HepG2 (cell line): ENCODE measurements around the gene TMEM154.

Experiments used
- ETV6 ChIP-seq: sonication (generic); formaldehyde crosslinking; conservative IDR thresholded peaks from 2 replicates; pipeline ENCODE4 v1.4.0; 2020; ENCODE audit warnings: missing genetic modification reagents
- HNRNPH1 ChIP-seq: fragments of 200-400 bp; formaldehyde crosslinking; optimal IDR thresholded peaks from 2 replicates; pipeline ENCODE3; 2017; ENCODE audit warnings: mild to moderate bottlenecking, low read depth, low read length
- JUND ChIP-seq: sonication (generic); formaldehyde crosslinking; IDR thresholded peaks from 2 replicates; pipeline ENCODE4 v1.8.0; 2022; ENCODE audit warnings: mild to moderate bottlenecking, missing genetic modification reagents
- KDM5A ChIP-seq: fragments of 200-600 bp; sonication (generic); IDR thresholded peaks from 2 replicates; pipeline ENCODE4 v1.7.0; 2018; ENCODE audit warnings: antibody characterized with exemption, mild to moderate bottlenecking, low read length, borderline replicate concordance
- MAX ChIP-seq: IDR thresholded peaks from 2 replicates; pipeline ENCODE4 v1.6.1; 2012; ENCODE audit warnings: inconsistent platforms
- PAXIP1 ChIP-seq: sonication (generic); formaldehyde crosslinking; conservative IDR thresholded peaks from 2 replicates; pipeline ENCODE4 v1.4.0; 2020; ENCODE audit warnings: mild to moderate bottlenecking, missing genetic modification reagents, moderate library complexity
- POLR2AphosphoS5 ChIP-seq: IDR thresholded peaks from 2 replicates; pipeline ENCODE4 v1.6.1; 2012; ENCODE audit warnings: low read depth, low read length
- SMAD3 ChIP-seq: sonication (generic); formaldehyde crosslinking; IDR thresholded peaks from 2 replicates; pipeline ENCODE4 v1.4.0; 2020; ENCODE audit warnings: missing genetic modification reagents
- ZNF264 ChIP-seq: sonication (generic); formaldehyde crosslinking; IDR thresholded peaks from 2 replicates; pipeline ENCODE4 v1.4.0; 2020; ENCODE audit warnings: missing genetic modification reagents
- TF ChIP-seq, protein P1 (sequence below): sonication (generic); formaldehyde crosslinking; conservative IDR thresholded peaks from 2 replicates; pipeline ENCODE4 v1.4.0; 2020; ENCODE audit warnings: missing genetic modification reagents
- TF ChIP-seq, protein P2 (sequence below): sonication (generic); formaldehyde crosslinking; IDR thresholded peaks from 2 replicates; pipeline ENCODE4 v1.4.0; 2020; ENCODE audit warnings: missing genetic modification reagents
- TF ChIP-seq, protein P3 (sequence below): sonication (generic); formaldehyde crosslinking; IDR thresholded peaks from 2 replicates; pipeline ENCODE4 v1.8.0; 2022; ENCODE audit warnings: mild to moderate bottlenecking, missing genetic modification reagents, borderline replicate concordance
- TF ChIP-seq, protein P4 (sequence below): sonication (generic); formaldehyde crosslinking; IDR thresholded peaks from 2 replicates; pipeline ENCODE4 v1.5.0; 2020; ENCODE audit warnings: mild to moderate bottlenecking, missing genetic modification reagents, moderate library complexity
- TF ChIP-seq, protein P5 (sequence below): sonication (generic); formaldehyde crosslinking; IDR thresholded peaks from 2 replicates; pipeline ENCODE4 v1.4.0; 2020; ENCODE audit warnings: missing genetic modification reagents

DNA sequence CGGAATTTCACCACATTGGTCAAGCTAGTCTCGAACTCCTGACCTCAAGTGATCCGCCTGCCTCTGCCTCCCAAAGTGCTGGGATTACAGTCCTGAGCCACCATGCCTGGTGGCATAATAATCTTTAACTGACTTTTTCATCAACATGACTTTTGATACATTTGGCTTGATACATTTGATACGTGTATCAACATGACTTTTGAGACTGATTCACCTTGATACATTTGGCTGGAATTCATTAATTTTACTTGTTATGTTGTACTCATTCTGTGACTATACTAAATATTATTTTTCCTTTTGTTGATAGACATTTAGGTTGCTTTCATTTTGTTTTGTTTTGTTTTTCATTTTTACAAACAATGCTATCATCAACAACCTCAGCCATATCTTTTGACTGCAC is 6.3 kb downstream of the TMEM154 start:
- TF ChIP-seq MAX (no peak), ETV6 (CRISPR knock-in tag) (no peak), SMAD3 (CRISPR knock-in tag) (no peak), PAXIP1 (CRISPR knock-in tag) (no peak), HNRNPH1 (no peak), JUND (CRISPR knock-in tag) (no peak), POLR2AphosphoS5 (no peak), ZNF264 (no peak), KDM5A (no peak)
- TF ChIP-seq, protein P1, sequence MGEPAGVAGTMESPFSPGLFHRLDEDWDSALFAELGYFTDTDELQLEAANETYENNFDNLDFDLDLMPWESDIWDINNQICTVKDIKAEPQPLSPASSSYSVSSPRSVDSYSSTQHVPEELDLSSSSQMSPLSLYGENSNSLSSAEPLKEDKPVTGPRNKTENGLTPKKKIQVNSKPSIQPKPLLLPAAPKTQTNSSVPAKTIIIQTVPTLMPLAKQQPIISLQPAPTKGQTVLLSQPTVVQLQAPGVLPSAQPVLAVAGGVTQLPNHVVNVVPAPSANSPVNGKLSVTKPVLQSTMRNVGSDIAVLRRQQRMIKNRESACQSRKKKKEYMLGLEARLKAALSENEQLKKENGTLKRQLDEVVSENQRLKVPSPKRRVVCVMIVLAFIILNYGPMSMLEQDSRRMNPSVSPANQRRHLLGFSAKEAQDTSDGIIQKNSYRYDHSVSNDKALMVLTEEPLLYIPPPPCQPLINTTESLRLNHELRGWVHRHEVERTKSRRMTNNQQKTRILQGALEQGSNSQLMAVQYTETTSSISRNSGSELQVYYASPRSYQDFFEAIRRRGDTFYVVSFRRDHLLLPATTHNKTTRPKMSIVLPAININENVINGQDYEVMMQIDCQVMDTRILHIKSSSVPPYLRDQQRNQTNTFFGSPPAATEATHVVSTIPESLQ (CRISPR knock-in tag): no peak
- TF ChIP-seq, protein P2, sequence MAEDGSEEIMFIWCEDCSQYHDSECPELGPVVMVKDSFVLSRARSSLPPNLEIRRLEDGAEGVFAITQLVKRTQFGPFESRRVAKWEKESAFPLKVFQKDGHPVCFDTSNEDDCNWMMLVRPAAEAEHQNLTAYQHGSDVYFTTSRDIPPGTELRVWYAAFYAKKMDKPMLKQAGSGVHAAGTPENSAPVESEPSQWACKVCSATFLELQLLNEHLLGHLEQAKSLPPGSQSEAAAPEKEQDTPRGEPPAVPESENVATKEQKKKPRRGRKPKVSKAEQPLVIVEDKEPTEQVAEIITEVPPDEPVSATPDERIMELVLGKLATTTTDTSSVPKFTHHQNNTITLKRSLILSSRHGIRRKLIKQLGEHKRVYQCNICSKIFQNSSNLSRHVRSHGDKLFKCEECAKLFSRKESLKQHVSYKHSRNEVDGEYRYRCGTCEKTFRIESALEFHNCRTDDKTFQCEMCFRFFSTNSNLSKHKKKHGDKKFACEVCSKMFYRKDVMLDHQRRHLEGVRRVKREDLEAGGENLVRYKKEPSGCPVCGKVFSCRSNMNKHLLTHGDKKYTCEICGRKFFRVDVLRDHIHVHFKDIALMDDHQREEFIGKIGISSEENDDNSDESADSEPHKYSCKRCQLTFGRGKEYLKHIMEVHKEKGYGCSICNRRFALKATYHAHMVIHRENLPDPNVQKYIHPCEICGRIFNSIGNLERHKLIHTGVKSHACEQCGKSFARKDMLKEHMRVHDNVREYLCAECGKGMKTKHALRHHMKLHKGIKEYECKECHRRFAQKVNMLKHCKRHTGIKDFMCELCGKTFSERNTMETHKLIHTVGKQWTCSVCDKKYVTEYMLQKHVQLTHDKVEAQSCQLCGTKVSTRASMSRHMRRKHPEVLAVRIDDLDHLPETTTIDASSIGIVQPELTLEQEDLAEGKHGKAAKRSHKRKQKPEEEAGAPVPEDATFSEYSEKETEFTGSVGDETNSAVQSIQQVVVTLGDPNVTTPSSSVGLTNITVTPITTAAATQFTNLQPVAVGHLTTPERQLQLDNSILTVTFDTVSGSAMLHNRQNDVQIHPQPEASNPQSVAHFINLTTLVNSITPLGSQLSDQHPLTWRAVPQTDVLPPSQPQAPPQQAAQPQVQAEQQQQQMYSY (CRISPR knock-in tag): no peak
- TF ChIP-seq, protein P3, sequence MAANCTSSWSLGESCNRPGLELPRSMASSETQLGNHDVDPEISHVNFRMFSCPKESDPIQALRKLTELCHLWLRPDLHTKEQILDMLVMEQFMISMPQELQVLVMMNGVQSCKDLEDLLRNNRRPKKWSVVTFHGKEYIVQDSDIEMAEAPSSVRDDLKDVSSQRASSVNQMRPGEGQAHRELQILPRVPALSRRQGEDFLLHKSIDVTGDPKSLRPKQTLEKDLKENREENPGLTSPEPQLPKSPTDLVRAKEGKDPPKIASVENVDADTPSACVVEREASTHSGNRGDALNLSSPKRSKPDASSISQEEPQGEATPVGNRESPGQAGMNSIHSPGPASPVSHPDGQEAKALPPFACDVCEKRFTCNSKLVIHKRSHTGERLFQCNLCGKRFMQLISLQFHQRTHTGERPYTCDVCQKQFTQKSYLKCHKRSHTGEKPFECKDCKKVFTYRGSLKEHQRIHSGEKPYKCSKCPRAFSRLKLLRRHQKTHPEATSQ (CRISPR knock-in tag): no peak
- TF ChIP-seq, protein P4, sequence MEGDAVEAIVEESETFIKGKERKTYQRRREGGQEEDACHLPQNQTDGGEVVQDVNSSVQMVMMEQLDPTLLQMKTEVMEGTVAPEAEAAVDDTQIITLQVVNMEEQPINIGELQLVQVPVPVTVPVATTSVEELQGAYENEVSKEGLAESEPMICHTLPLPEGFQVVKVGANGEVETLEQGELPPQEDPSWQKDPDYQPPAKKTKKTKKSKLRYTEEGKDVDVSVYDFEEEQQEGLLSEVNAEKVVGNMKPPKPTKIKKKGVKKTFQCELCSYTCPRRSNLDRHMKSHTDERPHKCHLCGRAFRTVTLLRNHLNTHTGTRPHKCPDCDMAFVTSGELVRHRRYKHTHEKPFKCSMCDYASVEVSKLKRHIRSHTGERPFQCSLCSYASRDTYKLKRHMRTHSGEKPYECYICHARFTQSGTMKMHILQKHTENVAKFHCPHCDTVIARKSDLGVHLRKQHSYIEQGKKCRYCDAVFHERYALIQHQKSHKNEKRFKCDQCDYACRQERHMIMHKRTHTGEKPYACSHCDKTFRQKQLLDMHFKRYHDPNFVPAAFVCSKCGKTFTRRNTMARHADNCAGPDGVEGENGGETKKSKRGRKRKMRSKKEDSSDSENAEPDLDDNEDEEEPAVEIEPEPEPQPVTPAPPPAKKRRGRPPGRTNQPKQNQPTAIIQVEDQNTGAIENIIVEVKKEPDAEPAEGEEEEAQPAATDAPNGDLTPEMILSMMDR (CRISPR knock-in tag): no peak
- TF ChIP-seq, protein P5, sequence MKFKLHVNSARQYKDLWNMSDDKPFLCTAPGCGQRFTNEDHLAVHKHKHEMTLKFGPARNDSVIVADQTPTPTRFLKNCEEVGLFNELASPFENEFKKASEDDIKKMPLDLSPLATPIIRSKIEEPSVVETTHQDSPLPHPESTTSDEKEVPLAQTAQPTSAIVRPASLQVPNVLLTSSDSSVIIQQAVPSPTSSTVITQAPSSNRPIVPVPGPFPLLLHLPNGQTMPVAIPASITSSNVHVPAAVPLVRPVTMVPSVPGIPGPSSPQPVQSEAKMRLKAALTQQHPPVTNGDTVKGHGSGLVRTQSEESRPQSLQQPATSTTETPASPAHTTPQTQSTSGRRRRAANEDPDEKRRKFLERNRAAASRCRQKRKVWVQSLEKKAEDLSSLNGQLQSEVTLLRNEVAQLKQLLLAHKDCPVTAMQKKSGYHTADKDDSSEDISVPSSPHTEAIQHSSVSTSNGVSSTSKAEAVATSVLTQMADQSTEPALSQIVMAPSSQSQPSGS (CRISPR knock-in tag): no peak
